NCI-H2107 treated with DMSO at 0.1 percent for 48 hours (cell line): ENCODE results near the gene CAMK2B.
A peak's percentile ranks its signal among the peaks of the same experiment; 100 is the strongest.
"Not testable (repeated sequence)": the region's sequence is repeated elsewhere in the genome, so short reads cannot be mapped to it uniquely, and the experiment has no call there.

Source experiments
- DNase-seq: peaks from one replicate; lab custom pipeline; 2025; ENCODE audit not compliant: unreplicated experiment; lab: John Stamatoyannopoulos, UW

The CAMK2B gene

GRCh38 chr7:44218418-44219201 lies 106.8 kb downstream of the CAMK2B start:
- DNase-seq: no peak

- DNase-seq: no peak
Observed at GRCh38 chr7:44217852-44218402, 107.5 kb downstream of the CAMK2B start.

DNA sequence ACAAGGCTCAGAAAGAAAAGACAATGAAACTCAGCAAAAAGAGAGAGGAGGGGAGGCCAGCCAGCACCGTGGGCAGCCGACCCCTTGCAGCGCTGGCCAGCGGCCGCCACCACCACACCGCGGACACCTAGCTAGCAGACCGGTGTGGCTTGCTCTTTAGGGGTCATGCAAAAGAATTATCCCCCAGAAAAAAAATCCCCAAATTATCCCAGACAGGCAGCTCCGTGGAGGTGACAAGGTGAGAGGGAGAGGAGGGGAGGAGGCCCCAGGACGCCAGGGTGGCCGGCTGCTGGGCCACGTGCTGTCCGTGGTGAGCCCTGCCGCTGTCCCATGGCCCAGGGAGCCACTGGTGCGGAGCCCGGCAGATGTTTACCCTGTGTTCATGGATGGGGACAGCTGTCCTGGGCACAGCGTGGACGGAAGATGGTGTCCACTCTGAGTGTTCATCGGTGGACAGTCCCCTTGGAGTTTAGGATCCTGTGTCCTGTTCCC lies 108.1 kb downstream of the CAMK2B start:
- DNase-seq: no peak

- DNase-seq: no peak
Observed at GRCh38 chr7:44216521-44217222, 108.7 kb downstream of the CAMK2B start.

DNA sequence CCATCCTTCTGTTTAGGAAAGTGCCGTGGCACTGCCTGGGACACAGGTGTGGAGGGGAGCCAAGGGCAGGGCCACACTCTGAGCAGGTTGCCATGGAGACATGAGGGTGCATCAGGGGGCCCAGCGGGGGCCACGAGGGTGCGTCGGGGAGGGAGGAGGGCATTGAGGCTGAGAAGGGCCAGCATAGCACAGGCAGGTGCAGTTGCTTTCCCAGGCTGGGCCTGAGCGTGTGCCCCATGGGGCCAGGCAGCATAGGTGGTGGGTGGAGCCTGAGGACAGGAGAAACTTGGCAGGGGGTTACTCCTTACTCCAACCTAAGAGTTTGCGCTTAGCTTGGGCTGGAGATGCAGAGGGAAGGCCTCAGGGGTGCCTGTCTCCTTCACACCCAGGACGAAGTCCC lies 109.4 kb downstream of the CAMK2B start:
- peak; percentile 87 for DNase-seq

GRCh38 chr7:44215531-44215930 lies 109.9 kb downstream of the CAMK2B start:
- peak; percentile 87 for DNase-seq

DNA sequence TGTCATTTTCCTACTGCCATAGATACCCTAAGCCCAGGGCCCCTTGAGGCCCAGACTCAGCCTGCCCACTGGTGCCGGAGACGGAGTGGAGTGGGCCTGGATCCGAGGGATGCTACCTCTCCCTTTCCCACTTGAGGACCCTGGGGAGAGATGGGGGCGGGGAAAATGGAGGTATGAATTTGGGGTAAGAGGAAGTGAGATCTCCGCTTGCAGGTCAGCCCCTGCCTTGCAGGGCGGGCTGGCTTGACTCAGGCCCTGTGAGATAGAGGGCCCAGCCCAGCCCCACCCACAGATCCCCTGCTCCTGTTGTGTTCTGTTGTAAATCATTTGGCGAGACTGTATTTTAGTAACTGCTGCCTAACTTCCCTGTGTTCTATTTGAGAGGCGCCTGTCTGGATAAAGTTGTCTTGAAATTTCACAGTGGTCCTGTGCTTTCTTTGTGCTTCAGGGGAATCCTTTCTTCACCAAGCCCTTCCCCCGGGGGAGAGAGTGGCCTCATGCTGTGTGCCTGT lies 111.5 kb downstream of the CAMK2B start:
- no peak for DNase-seq

GRCh38 chr7:44213206-44213876 lies 112.1 kb downstream of the CAMK2B start:
- no peak for DNase-seq

GRCh38 chr7:44212581-44213184 lies 112.7 kb downstream of the CAMK2B start:
- DNase-seq: no peak

DNA sequence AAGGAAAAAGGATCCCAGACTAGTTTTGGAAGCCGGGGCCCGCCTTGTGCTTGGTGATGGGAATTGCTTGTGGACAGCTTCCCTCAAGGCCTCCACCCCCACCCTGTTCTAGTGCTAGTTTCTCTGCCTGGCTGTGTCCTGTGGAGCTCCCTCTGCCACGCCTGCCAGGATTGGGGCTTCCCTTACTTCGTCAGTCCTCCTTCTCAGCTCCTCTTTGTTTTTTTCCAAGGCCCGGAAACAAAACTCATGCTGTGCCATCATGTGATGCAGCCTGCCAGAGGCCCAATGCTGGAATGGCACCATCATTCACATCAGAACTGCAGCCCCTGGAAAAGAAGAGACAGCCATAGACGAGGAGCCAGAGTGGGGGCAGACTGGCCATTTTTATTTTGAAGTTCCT lies 113.4 kb downstream of the CAMK2B start:
- DNase-seq: no peak

- no peak for DNase-seq
Observed at GRCh38 chr7:44211126-44211675, 114.2 kb downstream of the CAMK2B start.

GRCh38 chr7:44210107-44210506 lies 115.3 kb downstream of the CAMK2B start:
- DNase-seq: no peak

GRCh38 chr7:44208085-44208484 lies 117.3 kb downstream of the CAMK2B start:
- DNase-seq: no peak

GRCh38 chr7:44206008-44206407 lies 119.4 kb downstream of the CAMK2B start:
- no peak for DNase-seq

DNA sequence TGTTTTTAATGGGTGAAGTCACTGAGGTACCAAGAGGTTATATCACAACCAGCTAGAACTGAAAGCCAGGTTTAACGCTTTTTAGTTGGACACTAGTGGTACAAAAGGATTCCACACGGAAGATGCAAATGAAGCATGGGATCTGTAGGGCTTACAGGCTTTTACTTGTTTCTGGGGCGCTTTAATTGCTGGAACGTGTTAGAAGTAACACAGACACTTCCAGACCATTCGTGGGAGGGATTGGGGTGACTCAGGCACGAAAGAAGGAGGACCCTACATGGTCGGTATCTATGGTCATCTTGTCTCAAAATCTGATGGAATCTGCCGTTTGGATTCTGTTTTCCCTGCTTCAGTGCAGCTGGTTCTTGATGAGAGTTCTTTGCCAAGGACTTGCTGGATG lies 123.6 kb downstream of the CAMK2B start:
- DNase-seq: no peak

GRCh38 chr7:44200699-44201461 lies 124.5 kb downstream of the CAMK2B start, which contains the start of gene YKT6:
Gene YKT6, plus strand, starts transcription at chr7:44200978. Its CDS starts 158 bp downstream, at chr7:44201136.
- DNase-seq: peak; percentile 95

GRCh38 chr7:44200163-44200562 lies 125.2 kb downstream of the CAMK2B start:
- DNase-seq: not testable (repeated sequence)

GRCh38 chr7:44197474-44197873 lies 127.9 kb downstream of the CAMK2B start:
- no peak for DNase-seq

DNA sequence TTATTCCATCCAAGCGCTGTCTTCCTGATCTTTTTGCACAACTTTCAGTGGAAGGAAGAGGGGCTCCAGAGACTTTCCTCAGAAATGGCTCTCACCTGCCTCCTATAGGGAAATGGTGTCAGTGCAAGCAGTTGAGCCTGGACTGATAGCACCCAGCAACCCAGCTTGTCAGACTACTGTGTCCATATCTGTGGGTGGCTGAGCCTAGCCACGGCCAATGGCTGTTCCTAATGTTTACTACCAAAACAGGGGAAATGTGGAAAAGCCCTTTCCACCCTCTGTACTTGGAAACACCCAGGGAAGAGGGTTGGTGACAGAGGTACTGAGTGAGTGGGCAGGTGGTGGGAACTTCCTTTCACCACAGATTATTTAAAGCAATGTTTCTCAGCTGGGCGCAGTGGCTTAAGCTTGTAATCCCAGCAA lies 128.9 kb downstream of the CAMK2B start:
- DNase-seq: peak; percentile 52

DNA sequence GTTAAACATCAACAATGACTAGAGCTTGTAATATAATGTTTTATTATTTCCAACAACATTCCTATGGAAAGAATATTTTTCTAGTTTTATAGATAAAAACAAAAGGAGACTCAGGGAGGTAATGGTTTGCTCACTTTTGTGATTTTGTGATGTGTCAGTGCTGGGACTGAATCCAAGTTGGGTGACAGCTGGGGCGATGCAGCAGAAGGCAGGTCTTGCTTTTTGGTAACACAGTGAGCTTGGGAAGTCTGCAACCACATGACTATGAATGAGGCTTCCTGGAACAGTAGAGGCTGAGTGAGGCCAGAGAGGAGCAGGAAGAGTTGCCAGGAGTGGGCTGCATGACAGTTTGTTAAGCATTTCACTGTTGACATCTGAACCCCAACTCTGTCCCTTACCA lies 129.5 kb downstream of the CAMK2B start:
- DNase-seq: no peak
